Astrocyte of the spinal cord (primary cell): ENCODE measurements around the gene TMEM165.

Experiments used
- DNase-seq: peaks from one replicate; pipeline ENCODE4 v3.0.0; 2011; ENCODE audit warnings: low read depth, low spot score
- H3K4me3 ChIP-seq: 2 replicates; pipeline ENCODE4 v1.5.1; 2011; ENCODE audit warnings: low read depth, mild to moderate bottlenecking, low read length, moderate library complexity
- in situ Hi-C: cut with HindIII; loops from 2 replicates; pipeline ENCODE4 v1.10.0; 2017; ENCODE audit warnings: low sequenced_read_pairs
- TF ChIP-seq, protein P1 (sequence below): IDR thresholded peaks from 2 replicates; pipeline ENCODE4 v1.5.1; 2012; ENCODE audit warnings: low read depth, mild to moderate bottlenecking, low read length, inconsistent platforms

The TMEM165 gene

DNA sequence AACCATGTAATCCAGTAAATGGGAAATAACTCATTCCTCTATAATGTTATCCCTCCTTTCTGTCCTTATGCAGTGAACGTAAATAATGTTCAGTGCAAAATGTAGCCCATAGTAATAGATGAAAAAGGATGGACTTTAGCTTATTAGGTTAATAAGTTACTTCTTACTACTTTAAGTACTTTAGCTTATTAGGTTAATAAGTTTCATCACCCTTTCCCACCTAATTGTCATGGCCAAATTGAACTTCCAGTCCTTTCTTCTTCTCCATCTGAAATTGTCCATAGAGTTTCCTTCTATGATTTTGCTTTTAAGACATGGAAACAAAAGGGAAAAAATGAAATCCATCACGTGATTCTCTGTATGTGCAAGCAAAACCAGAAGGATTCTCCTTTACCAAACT is 15.2 kb upstream of the TMEM165 start:
- no peak for DNase-seq
- in situ Hi-C loops, result no loop called here
- no peak overlapping the region for H3K4me3 ChIP-seq
- TF ChIP-seq, protein P1, sequence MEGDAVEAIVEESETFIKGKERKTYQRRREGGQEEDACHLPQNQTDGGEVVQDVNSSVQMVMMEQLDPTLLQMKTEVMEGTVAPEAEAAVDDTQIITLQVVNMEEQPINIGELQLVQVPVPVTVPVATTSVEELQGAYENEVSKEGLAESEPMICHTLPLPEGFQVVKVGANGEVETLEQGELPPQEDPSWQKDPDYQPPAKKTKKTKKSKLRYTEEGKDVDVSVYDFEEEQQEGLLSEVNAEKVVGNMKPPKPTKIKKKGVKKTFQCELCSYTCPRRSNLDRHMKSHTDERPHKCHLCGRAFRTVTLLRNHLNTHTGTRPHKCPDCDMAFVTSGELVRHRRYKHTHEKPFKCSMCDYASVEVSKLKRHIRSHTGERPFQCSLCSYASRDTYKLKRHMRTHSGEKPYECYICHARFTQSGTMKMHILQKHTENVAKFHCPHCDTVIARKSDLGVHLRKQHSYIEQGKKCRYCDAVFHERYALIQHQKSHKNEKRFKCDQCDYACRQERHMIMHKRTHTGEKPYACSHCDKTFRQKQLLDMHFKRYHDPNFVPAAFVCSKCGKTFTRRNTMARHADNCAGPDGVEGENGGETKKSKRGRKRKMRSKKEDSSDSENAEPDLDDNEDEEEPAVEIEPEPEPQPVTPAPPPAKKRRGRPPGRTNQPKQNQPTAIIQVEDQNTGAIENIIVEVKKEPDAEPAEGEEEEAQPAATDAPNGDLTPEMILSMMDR, result no peak

DNA sequence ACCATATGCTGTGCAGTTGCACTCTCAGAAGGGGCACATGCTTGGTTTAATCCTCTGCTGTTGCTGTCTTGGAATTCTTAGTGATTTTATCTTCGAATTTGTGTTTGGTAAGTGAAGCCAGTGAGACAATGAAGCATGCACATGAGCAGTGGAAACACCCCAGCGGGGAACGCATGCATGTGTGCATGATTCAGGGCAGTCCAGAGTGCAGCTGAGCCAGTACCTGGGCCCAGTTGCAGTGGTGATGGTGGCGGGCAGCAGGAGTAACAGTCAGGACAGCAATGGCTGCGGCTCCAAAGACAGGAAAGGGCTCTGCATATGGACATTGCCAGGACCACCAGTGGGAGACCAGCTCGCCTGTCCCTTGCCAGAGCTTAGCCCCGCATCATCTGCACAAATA is 14.3 kb upstream of the TMEM165 start:
- in situ Hi-C loops, result no loop called here
- TF ChIP-seq, protein P1, result no peak
- no peak overlapping the region for H3K4me3 ChIP-seq
- DNase-seq, result no peak

DNA sequence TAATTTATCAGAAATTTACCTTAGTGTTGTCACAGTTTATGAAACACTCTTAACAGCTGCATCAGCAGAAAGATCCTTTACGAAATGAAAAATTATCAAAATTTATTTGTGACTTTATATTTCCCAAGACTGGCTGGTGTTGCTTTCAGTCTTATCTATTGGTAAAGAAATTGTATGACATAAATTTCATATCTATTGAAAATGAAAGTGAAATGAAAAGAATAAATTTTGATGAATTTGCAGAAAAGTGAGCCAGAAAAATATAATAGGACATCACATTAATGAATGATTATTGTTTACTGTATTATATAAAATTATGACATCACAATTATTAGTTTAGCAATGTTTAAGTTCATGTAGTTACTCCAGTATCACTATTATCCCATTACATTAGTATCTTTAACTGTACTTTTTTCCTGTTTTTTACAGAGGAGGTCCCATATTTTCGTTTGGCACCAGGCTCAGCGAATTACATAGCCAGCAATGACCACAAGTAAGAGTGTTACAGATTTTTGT is 13.2 kb upstream of the TMEM165 start:
- H3K4me3 ChIP-seq, result no peak overlapping the region
- no peak for DNase-seq
- TF ChIP-seq, protein P1, result no peak
- in situ Hi-C loops, result no loop called here

DNA sequence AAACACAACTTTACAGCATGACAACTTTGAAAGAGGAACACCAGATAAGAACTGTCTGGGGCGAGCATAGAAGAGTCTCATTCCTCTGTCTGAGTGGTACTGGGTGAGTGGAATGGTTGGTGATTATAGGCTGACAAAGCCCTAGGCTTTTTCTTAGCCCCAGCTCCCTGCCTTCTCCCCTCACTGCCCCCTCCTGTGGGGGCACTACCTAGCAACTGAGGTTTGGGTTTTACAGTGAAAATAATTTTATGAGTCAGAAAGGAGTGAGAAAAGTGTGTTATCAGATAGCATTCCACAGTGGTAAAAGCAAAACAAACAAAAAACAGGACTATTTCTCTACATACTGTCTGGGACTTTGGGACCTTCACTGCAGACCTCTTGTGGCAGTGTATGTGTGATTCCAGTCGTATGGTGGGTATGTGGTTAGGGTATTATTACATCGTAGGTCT is 10.5 kb upstream of the TMEM165 start:
- in situ Hi-C loops, result no loop called here
- no peak for DNase-seq

DNA sequence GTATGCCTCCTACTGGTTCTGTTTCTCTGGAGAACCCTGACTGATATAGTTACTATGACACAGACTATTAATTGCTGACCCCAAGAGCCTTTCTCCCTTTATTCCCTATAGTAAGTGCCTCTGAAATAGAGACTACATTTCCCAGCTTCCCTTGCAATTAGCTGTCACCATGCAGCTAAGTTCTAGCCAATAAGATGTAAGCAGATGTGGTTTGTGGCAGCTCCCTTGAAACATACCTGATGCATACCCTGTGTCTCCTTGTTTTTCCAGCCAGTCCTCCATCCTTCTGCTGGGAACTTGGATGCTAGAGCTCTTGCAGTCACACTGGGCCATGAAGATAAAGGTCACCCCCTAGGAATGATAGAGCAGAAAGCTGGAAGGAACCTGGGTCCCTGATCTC is 9.7 kb upstream of the TMEM165 start:
- in situ Hi-C loops, result no loop called here
- H3K4me3 ChIP-seq, result no peak overlapping the region
- TF ChIP-seq, protein P1, result no peak
- DNase-seq, result no peak

More for the DNA sequence above, 10.5 kb upstream of the TMEM165 start:
- TF ChIP-seq, protein P1, result no peak
- H3K4me3 ChIP-seq, result no peak overlapping the region

DNA sequence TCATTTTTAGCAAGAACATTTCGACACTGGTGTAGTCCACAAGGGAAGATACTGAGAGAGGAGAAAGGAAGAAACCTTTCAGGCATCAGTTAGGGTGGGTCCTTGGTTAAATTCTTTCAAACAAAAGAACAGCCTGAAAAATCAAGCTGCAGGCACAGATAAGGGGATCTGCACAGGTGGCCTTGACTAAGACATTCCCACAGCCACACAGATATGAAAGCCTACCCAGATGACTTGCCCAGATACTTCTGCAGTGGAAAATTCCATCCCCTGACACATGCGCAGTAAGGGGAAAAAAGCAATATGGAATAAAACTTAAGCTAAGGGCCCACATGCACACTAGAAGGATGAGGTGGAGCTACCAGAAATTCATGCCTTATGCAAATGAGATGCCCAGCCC is 8.9 kb upstream of the TMEM165 start:
- TF ChIP-seq, protein P1, result no peak
- in situ Hi-C loops, result no loop called here

More for the DNA sequence above, 8.9 kb upstream of the TMEM165 start:
- no peak for DNase-seq
- H3K4me3 ChIP-seq, result no peak overlapping the region
